HG02759 (cell line): ENCODE data around the gene LEPROT.

ENCODE experiments used
- ATAC-seq: cut with Tn5 transposase; IDR thresholded peaks from one replicate; pipeline ENCODE4 v1.9.1; 2021; ENCODE audit warnings: mild to moderate bottlenecking, moderate library complexity; ENCODE audit not compliant: unreplicated experiment

LEPROT gene

DNA sequence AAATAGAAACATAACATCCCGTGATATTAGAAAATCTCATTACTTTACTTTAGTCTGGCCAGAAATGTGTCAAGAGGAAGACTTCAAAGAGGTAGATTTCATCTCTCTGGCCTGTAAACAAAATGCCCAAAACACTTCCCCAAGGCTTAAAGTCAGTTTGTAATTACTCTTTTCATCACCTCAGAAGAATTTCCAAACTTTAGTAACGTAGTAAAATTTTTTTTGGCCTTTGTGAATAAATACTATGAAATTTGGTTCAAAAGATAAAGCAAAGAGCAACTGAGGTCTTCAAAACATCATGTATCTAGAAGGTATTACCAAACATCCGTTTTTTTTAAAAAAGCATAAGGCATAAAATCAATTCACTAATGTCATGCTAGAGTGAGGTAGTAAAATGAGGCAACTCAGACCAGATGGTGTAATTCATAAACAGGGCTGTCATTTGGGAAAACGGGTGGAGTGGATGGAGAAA lies 51.4 kb downstream of the LEPROT start:
- no peak for ATAC-seq

DNA sequence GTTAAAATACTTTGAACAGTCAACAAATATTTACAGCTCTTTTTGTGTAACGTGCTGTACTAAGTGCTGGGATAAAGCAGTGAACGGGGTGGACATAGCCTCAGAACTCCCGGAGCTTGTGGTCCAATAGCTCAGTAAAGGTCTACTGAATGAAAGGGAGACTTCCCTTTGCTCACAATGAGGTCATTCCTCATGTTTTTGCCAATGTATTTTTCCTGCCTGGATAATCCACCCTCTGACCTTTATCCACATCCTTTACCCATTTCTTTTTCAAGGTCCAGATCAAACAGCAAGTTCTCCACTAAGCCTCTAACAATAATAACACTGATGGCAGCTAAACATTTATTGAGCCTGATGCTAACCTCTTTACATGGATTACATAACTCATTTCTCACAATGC lies 55.9 kb downstream of the LEPROT start:
- ATAC-seq = no peak

DNA sequence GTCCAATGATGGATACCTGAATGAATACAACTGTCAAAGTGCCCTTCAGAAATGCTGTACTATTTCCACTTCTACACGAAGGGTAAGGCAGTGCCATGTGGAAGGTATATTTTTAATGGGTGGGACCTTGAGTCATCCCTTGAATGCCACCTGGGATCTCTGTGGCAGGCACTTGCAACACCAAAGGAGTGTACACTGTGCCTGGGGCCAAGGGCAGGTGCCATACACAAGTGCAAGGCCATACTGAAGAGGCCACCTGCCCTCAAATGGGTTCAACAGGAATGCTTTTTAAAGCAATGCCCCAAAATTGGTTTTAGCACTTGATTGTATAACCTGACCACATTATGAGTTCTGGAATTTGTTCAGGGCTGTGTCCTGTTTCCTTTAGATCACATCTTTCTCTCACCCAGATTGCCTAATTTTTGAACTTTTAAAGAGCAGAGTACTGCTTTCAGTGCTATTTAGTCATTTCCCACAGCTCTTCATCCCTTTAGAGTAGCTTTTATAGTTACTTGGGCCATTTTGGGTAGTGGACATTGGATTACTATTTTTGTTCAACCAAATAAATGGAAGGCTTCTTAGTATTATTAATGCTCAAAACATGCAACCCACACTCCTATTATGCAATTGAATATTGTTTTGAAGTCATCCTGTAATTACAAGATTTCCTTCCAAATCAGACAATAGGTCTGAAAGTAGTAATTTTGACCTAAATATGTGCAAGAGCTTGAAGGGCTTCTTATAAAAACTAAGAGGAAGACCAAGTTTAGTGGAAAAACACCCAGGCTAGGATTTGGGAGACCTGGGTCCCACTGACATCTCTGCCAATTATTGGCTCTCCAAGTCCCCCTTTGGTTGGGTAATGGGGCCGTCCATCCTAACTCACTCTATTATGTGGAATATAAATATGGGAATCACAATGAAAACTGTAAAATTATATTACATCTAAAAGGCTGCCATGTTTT lies 57.2 kb downstream of the LEPROT start:
- no peak for ATAC-seq

DNA sequence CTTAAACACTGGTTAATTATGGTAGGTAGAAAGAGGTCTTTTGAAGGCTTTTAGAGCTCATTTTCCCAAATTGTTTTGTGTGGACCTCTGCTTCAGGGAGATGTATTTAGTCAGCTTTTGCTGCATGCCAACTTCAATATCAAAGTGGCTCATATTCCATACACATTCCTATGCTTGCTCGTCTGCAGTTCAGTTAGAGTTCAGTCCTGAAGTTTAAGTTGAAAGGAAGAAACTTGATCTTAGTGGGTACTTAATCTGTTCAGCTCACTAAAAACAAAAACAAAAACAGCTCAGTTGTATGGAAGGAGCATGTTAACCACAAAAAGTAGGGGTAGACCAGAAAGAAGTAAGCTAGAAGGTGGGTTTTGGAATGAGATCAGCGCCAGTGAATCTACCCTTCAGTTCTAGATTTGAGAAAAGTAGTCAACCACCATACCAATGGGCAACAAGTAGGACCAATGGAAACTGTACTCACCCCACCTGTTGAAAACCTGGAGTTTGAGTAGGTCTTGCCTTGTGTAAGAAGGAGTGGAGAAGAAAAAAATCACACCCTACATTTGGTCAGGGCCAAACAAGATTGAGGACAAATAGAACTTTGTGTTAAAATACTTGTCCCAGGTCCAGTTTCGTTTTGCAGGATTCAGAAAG lies 58.0 kb downstream of the LEPROT start:
- no peak for ATAC-seq

DNA sequence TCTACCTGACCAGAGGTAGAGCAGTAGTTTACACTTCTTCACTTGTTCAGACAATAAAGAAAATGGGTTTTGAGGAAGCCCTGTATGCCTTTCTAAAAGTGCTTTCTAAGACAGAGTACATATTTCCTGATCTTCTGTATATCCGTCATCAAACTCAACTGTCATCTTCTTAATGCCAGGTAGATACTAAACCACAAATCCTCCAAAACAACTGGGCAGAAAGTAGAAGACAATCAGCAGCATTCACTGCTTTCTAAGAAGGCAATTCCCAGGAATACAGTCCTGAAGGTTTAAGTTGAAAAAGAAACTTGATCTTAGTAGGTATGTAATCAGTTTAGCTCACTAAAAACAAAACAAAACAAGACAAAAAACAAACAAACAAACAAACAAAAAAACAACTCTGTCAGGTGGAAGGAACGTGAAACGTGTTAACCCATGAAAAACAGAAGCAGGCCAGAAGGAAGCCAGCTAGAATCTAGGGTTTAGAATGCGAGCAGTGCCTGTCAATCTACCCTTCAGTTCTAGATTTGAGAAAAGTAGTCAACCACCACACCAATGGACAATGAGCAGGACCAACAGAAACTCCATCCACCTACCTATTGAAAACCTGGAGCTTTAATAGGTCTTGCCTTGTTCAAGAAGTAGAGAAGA lies 59.2 kb downstream of the LEPROT start:
- no peak for ATAC-seq

DNA sequence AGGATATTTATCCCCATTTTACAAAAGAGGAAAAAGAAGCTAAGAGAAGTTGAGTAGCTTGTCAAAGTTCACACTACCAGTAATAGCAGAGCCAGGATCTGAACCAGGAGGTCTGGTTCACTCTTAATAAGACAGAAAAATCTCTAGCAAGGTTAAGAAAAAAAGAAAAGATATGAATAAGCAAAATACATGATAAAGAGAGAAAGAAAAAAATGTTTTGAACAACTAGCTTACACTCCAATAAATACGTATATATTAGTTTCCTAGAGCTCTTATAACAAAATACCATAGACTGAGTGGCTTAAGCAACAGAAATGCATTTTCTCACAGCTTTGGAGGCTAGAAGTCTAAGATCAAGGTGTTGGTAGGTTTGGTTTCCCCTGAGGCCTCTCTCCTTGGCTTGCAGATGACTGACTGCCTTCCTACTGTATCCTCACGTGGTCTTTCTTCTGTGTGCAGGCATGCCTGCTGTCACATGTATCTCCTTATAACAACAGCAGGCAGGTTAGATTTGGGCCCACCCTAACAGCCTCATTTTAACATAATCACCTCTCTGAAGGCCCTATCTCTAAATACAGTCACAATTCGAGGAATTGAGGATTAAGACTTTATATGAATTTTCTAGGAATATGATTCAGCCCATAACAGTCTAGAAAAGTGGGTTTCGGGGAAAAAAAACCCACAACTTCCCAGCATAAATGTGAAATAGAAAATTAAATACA lies 60.4 kb downstream of the LEPROT start:
- ATAC-seq = no peak

DNA sequence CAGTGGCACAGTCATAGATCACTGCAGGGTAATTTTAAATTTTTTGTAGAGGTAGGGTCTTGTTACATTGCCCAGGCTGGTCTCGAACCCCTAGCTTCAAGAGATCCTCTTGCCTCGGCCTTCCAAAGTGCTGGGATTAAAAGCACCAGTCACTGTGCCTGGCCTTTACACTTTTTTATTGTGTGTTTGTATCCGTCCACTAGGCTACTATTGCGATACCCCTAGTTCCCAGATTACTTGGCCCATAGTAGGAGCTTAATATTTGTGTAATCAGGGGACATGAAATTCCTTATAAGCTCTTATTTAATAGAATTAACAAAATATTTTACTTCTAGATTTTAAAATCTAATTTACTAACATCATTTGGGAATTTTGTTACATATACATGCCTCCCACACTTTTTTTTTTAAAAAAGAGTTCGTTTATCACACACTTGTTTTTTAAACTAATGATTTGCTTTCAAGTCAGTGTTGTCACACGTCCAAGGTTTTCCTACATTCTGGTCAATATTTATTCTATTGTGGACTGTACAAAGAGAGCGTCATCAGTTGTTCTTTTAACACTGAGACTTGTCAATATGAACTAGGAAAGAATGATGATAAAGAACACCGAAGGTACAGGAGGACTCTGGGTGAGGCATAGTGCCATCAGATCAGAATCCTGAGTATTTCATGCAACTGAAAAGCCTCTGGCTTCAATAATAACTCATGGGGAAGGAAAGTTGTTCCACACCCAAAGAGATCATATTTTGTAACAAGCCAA lies 63.7 kb downstream of the LEPROT start:
- ATAC-seq = no peak
